Caki2 (cell line): ENCODE data around the gene AQP5. TPM values are rescaled to one million over a fixed set of nuclear protein-coding genes. Genes with fewer than 3 reads are reported as not detected.

Experiments used
- DNase-seq: peaks from one replicate; pipeline ENCODE4 v3.0.0-alpha.2; 2015; ENCODE audit warnings: low read depth
- in situ Hi-C: cut with HindIII; loops from 2 replicates; pipeline ENCODE4 v1.10.0; 2016; ENCODE audit warnings: low sequenced_read_pairs, low pct_unique_long_range_greater_than_20kb, mixed read lengths
- total RNA-seq: library from RNA; depleted of rRNA; stranded (reverse); fragments of >200 nt; shearing (Covaris generic); gene quantifications from 2 replicates; pipeline ENCODE4 v1.2.3, GENCODE V29; 2014; ENCODE audit warnings: low replicate concordance; rRNA removed

Gene AQP5
- not detected in 2 replicates for total RNA-seq

DNA sequence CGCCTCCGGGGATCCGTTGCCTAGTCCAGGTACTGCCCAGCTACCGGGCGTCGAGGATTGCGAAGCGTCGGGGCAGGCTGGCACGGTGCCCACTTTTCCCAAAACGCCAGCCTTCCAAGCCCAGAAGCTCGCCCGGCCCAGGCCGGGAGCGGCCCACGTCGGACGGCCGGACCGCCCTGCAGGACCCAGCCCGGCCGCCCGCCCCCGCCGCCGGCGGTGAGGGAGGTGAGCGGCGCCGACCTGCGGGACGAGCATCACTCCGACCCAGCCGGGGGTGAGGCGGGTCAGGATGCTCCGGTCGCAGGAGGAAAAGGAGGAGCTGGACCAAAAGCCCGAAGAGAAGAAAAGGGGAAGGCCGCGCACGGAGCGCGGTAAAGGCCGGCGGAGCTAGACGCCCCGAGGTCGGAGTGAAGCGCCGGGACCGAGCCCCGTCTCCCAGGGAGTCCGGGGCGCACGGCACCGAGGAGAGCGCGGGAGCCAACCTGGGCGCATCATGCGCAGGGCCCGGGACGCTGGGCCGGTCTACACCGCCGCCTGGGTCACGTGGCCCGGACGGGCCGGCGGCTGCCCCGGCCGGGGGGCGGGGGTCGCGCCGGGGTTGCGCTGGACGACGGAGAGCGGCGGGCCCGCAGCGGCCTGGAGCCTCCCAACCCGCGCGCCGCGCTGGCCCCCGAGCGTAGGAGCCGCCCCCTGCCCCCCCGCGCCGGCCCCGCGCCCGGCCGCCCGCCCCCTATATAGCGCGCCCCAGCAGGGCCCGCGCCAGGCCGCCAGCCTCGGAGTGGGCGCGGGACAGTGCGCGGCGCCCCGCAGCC is at the start of gene AQP5:
Gene AQP5 (plus strand): TSS at position 762 of the 812 bp plus-strand sequence. CDS start 146 bp downstream, outside the sequence.
- no peak for DNase-seq
- in situ Hi-C loops: loop anchor here (10.0 to 25.0 kb wide), 2 partner anchors 101 to 193 kb away; partner anchors contain the start of gene ASIC1

DNA sequence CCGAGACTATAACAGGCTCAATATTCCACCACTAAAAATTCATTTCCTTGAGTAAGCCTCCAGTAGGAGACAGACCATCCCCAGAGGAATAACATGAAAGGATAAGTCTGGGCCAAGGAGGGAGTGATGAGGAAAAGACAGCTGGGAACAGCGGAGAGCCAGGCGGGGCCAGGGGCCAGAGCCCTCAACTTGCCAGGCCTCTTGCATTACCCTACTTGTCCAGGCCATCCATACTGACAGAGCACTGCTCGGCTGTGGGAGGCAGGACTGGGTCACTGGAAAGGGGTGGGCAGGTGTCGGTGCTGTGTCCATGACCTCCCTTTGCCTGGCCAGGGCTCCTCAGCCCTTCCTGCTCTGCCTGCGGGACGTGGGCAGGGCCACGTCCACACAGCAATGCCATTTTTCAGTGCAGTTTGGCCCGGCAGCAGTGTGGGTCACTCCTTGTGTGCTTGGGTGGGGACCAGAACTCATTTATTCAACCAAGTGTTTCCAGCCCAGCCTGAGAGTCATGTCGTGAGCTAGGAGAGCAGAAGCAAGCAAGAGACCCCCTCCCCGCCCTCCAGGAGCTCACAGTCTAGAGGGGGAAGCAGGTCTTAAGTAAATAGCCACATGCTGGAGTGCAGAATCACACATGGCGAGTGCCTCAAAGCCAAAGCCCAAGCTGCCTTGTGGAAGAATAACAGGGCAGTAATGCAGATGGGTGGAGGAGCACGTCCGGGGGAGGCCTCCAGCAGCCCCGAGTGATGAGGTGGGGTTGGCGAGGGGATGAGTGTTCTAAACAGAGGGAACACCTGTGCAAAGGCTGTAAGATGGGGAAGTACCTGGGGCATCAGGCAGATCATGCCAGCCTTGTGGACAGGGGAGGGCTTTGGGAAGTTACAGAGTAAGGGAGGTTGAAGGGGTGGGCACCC is 49.1 kb upstream of the AQP5 start:
- in situ Hi-C loops: no loop called here
- DNase-seq: no peak

GRCh38 chr12:49916129-49916919 is 45.3 kb upstream of the AQP5 start:
- in situ Hi-C loops: no loop called here

GRCh38 chr12:49917166-49917787 is 44.4 kb upstream of the AQP5 start:
- in situ Hi-C loops: no loop called here
- no peak for DNase-seq

More at GRCh38 chr12:49916129-49916919, 45.3 kb upstream of the AQP5 start:
- no peak for DNase-seq

DNA sequence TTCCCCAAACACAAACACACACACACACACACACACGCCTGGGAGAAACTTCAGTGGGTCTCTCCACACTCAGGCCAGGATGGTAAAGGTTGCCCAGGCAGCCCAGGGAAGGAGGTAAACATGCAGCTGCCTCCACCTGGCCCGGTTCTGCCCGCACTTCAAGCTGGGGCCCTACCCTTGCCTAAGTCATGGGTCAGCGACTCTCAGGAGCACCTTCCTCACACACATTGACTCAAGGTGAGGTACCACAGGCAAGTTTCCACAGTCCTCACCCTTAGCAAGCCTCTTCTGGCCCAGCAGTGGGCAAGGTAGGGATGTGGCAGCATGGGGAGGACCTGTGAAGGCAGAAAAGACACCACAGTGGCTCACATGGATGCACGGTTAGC is 43.9 kb upstream of the AQP5 start:
- no peak for DNase-seq
- in situ Hi-C loops: no loop called here

GRCh38 chr12:49920241-49920914 is 41.3 kb upstream of the AQP5 start:
- DNase-seq: no peak
- in situ Hi-C loops: no loop called here

DNA sequence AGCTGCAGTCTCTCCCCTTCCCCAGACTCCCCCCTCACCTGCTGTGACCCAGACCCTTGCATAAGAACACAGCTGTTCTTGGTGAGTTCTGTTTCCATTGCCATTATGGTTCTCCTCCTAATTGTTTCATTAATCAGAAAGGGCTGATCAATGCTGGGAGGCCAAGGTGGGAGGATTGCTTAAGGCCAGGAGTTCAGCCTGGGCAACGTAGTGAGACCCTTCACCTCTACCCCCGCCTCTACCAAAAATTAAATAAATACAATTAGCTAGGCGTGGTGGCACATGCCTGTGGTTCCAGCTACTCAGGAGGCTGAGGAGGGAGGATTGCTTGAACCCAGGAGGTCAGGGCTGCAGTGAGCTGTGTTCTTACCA is 40.8 kb upstream of the AQP5 start:
- in situ Hi-C loops: no loop called here
- DNase-seq: no peak

GRCh38 chr12:49921299-49921698 is 40.4 kb upstream of the AQP5 start:
- in situ Hi-C loops: no loop called here

DNA sequence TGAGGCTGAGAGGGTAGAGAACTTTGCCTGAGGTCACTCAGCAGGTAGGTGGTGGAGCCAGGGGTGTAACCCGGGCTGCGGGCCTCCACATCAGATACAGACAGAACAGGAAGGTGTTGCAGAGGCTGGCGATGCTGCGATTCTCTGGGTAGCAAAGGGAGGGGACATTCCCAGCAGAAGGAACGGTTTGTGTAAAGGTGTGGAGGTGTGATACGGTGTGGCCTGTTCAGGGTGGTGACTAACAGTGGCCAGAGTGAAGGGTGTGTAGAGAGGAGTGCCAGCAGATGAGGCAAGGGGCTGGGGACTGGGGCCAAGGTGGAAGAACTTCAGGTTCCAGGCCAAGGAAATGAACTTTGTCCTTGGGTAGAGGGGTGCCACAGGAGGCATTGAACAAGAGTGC is 39.7 kb upstream of the AQP5 start:
- DNase-seq: no peak
- in situ Hi-C loops: no loop called here

More at GRCh38 chr12:49921299-49921698, 40.4 kb upstream of the AQP5 start:
- DNase-seq: no peak

GRCh38 chr12:49922349-49923034 is 39.2 kb upstream of the AQP5 start:
- in situ Hi-C loops: no loop called here

GRCh38 chr12:49923035-49923644 is 38.5 kb upstream of the AQP5 start:
- in situ Hi-C loops: no loop called here
- no peak for DNase-seq

More at GRCh38 chr12:49922349-49923034, 39.2 kb upstream of the AQP5 start:
- no peak for DNase-seq

- in situ Hi-C loops: no loop called here
- DNase-seq: no peak
These were observed 37.7 kb upstream of the AQP5 start for GRCh38 chr12:49923880-49924556.

- in situ Hi-C loops: no loop called here
- DNase-seq: no peak
These were observed 36.9 kb upstream of the AQP5 start for GRCh38 chr12:49924628-49925246.

DNA sequence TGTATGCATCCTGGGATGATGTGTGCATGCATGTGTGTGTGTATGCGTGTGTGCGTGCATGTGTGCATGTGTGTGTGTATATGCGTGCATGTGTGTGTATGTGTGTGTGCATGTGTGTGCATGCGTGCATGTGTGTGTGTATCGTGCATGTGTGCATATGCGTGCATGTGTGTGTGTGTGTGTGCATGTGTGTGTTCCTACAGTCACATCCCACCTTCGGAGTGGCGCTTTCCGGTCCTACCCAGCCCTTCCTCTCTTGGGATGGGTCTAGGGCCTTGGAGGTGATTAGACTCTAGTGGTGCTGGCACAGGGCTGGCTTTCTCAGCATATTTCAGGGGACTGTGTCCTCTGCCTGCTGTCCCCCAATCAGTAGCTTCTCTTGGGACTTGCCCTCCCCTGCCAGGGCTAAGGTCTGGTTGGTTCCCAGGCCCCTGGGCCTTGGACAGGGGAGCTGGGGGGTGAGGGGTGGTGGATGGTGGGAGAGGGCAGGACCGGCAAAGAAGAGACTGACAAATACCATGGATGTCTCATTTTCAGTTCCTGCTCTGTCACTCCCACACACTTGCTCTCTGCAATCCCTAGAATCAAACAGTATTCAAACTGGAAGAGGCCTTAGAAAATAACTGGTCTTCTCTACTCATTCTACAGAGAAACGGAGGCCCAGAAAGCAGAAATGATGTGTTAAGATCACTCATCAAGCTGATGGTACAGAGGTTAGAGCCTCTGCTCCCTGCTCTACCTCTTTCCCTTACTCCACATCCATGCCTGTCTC is 36.1 kb upstream of the AQP5 start:
- in situ Hi-C loops: no loop called here
- DNase-seq: no peak

DNA sequence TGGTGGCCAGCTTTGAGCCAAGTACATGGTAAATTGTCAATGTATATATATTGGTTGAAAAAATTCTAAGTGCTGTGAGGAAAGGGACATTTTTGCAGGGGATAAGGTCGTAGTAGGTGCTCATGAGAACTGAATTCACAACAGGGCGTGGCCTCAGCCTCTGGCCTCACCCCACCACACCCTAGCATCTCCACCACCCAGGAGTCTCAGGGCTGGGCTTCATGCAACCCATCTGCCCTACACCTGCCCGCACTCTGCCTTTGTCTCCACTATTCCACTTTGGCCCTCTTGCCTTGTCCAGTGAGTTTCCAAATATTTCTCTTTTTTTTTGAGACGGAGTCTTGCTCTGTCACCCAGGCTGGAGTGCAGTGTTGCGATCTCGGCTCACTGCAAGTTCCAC is 33.2 kb upstream of the AQP5 start:
- in situ Hi-C loops: no loop called here
- DNase-seq: no peak
